Measurements from ENCODE around the gene CACNA1C. TPM values are rescaled to one million over a fixed set of nuclear protein-coding genes. Genes with fewer than 3 reads are reported as not detected.

CACNA1C gene
- total and polyA plus RNA-seq, 2 of the 4 experiments (the other 2 are of a cell fraction), result 1.6 to 2.6 TPM

GRCh38 chr12:2477009-2477766 lies 424.4 kb downstream of the CACNA1C start:
- DNase-seq, result no peak
- no peak overlapping the region for H3K4me3 ChIP-seq (ENCODE audit: insufficient read depth, low read depth, low read length)
- no peak overlapping the region for H3K9ac ChIP-seq (ENCODE audit: low read depth, low read length)
- no peaks in the 10 kb centered on the region; the same call in 1 of the 2 replicates for H4K20me1 ChIP-seq (ENCODE audit: insufficient read depth, low read length)
- H3K4me1 ChIP-seq (ENCODE audit: control insufficient read depth, insufficient read depth, low read length), result no peaks in the 10 kb centered on the region
- H2BK15ac ChIP-seq (ENCODE audit: low read depth, low read length), result no peak overlapping the region
- dilution Hi-C loops (cut with HindIII; ENCODE audit: low sequenced_read_pairs, unreplicated experiment) (no loop called here), intact Hi-C loops (cut with micrococcal nuclease) (no loop called here), in situ Hi-C loops (cut with MboI; ENCODE audit: low sequenced_read_pairs) (no loop called here)
- no peak overlapping the region for H2AK9ac ChIP-seq (replicated peaks; ENCODE audit: low read depth, low read length, poor library complexity)
- no peak for ATAC-seq (ENCODE audit: low read depth)
- no peaks in the 10 kb centered on the region for H3K9me3 ChIP-seq (ENCODE audit: control insufficient read depth, insufficient read depth, low read length)
- H3K23ac ChIP-seq (ENCODE audit: low read depth, low read length), result no peak overlapping the region
- H3K4ac ChIP-seq (ENCODE audit: low read depth, low read length), result no peak overlapping the region
- 50% methylated on average over 2 of the region's 8 CpGs; no CpG with 5 or more reads in 1 of the 2 experiments for WGBS, 2 experiments (ENCODE audit: extremely low coverage in 2 of 2, insufficient read length in 1 of 2)
- no peak overlapping the region for H3K56ac ChIP-seq (ENCODE audit: extremely low read depth, insufficient read depth, low read length)
- no peak overlapping the region for H4K91ac ChIP-seq (ENCODE audit: insufficient read depth, low read depth, low read length)
- H3K4me2 ChIP-seq (ENCODE audit: low read depth, low read length), result no peak overlapping the region
- no peak overlapping the region for H2BK20ac ChIP-seq (ENCODE audit: low read depth, low read length)
- no peak overlapping the region for H3K14ac ChIP-seq (replicated peaks; ENCODE audit: low read depth, low read length)
- no peak overlapping the region for H3K27ac ChIP-seq (ENCODE audit: insufficient read depth, low read length)
- H2AFZ ChIP-seq (replicated peaks; ENCODE audit: low read length, poor library complexity), result no peak overlapping the region
- H2AK5ac ChIP-seq (ENCODE audit: low read depth, low read length), result no peak overlapping the region
- H3K36me3 ChIP-seq (ENCODE audit: control insufficient read depth, insufficient read depth, low read length), result peaks cover 2% of the 10 kb centered on the region; the same call in 1 of the 2 replicates
- no peak overlapping the region for H4K8ac ChIP-seq (ENCODE audit: low read depth in 2 of 2, low read length in 2 of 2)
- H3K79me1 ChIP-seq (ENCODE audit: low read depth in 1 of 2, low read length in 2 of 2), result no peaks in the 10 kb centered on the region
- CTCF ChIA-PET, result no interaction called here
- no peak overlapping the region for H4K5ac ChIP-seq (ENCODE audit: low read depth, low read length)
- TF ChIP-seq SMC3 (IDR thresholded peaks at IDR 0.05; ENCODE audit: low read depth, low read length), result no peak
- TF ChIP-seq USF2 (IDR thresholded peaks at IDR 0.05; ENCODE audit: low read depth, low read length), result no peak
- TF ChIP-seq FOS (IDR thresholded peaks at IDR 0.05; ENCODE audit: low read depth, low read length), result no peak
- TF ChIP-seq BHLHE40 (IDR thresholded peaks at IDR 0.05; ENCODE audit: low read depth, low read length), result no peak
- no peak for TF ChIP-seq CHD1 (IDR thresholded peaks at IDR 0.05; ENCODE audit: low read depth, low read length)
- no peak for TF ChIP-seq RCOR1 (IDR thresholded peaks at IDR 0.05; ENCODE audit: insufficient replicate concordance, low read length)
- no peak for TF ChIP-seq MAFK (IDR thresholded peaks at IDR 0.05; ENCODE audit: low read depth, low read length)
- TF ChIP-seq MAZ (IDR thresholded peaks at IDR 0.05; ENCODE audit: borderline replicate concordance, low read depth, low read length), result no peak
- no peak for TF ChIP-seq ELK1 (IDR thresholded peaks at IDR 0.05; ENCODE audit: borderline replicate concordance, low read depth, low read length)
- no peak for TF ChIP-seq NFE2L2 (IDR thresholded peaks at IDR 0.05; ENCODE audit: low read depth, low read length)
- TF ChIP-seq CEBPB (IDR thresholded peaks at IDR 0.05; ENCODE audit: low read depth, low read length), result no peak
- TF ChIP-seq RAD21 (IDR thresholded peaks at IDR 0.05; ENCODE audit: low read length), result no peak
- TF ChIP-seq MXI1 (IDR thresholded peaks at IDR 0.05; ENCODE audit: borderline replicate concordance, low read depth, low read length), result no peak
- TF ChIP-seq CTCF (conservative IDR thresholded peaks at IDR 0.05; ENCODE audit: low read depth, low read length), result no peak
- no peak for TF ChIP-seq RFX5 (IDR thresholded peaks at IDR 0.05; ENCODE audit: low read depth, low read length)
- no peak for TF ChIP-seq POLR2A (IDR thresholded peaks at IDR 0.05; ENCODE audit: low read depth, low read length)
- no TSS peak for BruUV-seq (replicated peaks)
- no peak overlapping the region for H3K18ac ChIP-seq (ENCODE audit: low read depth, low read length)
- H2BK5ac ChIP-seq (ENCODE audit: low read depth, low read length, poor library complexity, severe bottlenecking), result no peak overlapping the region
- H3K9me1 ChIP-seq (ENCODE audit: insufficient read depth, low read length), result no peaks in the 10 kb centered on the region; the same call in 1 of the 2 replicates
- H3K27me3 ChIP-seq (ENCODE audit: control insufficient read depth, insufficient read depth, low read length), result peaks cover 12% of the 10 kb centered on the region
- no peak overlapping the region for H2BK120ac ChIP-seq (ENCODE audit: low read depth, low read length)
- POLR2A ChIA-PET (ENCODE audit: unreplicated experiment), result no interaction called here

Measured in IMR-90 (cell line).